ENCODE results near the gene FCMR. TPM values are rescaled to one million over a fixed set of nuclear protein-coding genes. Genes with fewer than 3 reads are reported as not detected.

FCMR gene
- total RNA-seq, 1 donor from 2014 or later = 1.3 TPM

Other genes with a start within 250 kb of the FCMR start
- 35.3 TPM for gene MAPKAPK2, start 237.0 kb downstream of the FCMR start, total RNA-seq
- not detected for gene IL19, start 151.2 kb downstream of the FCMR start, total RNA-seq
- gene IL10, start 149.4 kb downstream of the FCMR start, total RNA-seq = 1.6 TPM
- not detected for gene IL20, start 56.3 kb downstream of the FCMR start, total RNA-seq
- gene IL24, start 24.5 kb downstream of the FCMR start, total RNA-seq = not detected
- 0.53 TPM for gene PIGR, start 24.5 kb upstream of the FCMR start, total RNA-seq
- not detected for gene FCAMR, start 48.5 kb upstream of the FCMR start, total RNA-seq
- gene C1orf116, start 110.8 kb upstream of the FCMR start, total RNA-seq = not detected
- 4.0 TPM for gene YOD1, start 129.3 kb upstream of the FCMR start, total RNA-seq
- gene PFKFB2, start 131.3 kb upstream of the FCMR start, total RNA-seq = 1.2 TPM
- not detected for gene C4BPB, start 166.9 kb upstream of the FCMR start, total RNA-seq
- not detected for gene C4BPA, start 182.3 kb upstream of the FCMR start, total RNA-seq